HG02884 (cell line): ENCODE data around the gene ESAM.

ENCODE experiments used
- ATAC-seq: cut with Tn5 transposase; IDR thresholded peaks from one replicate; pipeline ENCODE4 v1.9.1; 2021; ENCODE audit warnings: mild to moderate bottlenecking, moderate library complexity; ENCODE audit not compliant: unreplicated experiment

Gene ESAM

DNA sequence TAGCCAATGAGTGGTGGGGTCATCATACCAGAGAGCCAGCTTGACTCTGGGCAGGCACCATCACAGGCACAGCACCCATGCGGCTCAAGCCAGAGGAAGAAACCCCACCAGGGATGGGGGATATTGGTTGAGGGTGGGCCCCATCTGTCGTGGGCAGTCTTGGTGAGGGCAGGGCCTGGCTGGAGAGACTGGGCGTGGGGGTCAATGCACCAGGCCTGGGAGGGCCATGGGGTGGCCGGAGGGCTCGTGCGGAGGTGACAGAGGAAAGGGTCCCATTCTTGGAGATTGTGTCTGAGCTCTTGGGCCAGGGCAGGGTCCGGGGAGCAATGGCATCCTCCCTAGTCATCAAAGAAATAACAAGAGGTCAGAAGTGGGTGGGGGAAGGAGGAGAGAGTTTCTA is 8.5 kb downstream of the ESAM start:
- ATAC-seq = no peak

DNA sequence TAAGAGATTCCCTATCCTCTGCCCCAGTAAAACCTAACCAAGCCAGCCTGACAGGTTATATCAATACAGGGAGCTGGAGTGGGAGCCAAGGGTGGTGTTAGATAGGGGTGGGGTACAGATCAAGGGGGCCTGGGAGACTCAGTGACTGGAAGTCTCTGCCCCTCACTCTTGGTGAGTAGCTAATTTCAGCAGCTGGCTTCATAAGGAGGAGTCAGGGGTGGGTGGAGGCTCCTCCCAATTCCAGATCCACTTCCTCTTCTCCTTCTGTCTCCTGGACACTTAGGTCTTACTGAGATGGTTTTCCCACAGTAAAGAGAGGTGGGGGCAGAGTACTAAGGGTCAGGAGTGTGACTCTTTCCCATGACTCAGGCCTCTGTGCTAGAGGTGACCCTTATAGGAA is 8.9 kb downstream of the ESAM start:
- ATAC-seq = no peak

DNA sequence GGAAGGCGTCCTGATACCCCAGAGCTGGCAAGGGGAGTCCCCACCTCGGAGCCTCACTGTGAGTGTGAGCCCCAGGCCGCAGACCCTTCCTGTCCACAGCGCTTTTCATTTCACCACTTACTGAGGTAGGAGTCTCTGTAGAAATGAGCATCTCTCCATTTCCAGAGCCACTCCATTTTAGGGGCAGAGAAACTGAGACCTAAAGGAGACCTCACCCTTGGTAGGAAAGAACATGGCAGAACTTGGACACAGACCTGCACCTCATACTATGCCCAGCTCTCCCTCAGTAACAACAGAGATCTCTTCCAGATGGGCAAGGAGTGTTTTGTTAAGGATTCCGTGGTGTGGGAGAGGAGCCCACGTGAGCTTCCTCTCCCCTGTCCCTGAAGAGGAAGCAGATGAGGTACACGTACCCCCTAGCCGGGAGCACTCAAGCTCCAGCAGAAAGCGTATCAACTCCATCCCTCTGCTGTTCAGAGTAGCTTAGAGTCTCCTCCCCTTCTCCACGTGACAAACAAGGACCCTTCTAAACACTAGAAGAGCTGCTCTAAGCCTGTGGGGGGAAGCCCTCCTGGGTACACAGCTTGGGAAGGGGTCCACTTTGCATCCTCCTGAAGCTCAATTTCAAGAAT is 9.5 kb downstream of the ESAM start:
- no peak for ATAC-seq

DNA sequence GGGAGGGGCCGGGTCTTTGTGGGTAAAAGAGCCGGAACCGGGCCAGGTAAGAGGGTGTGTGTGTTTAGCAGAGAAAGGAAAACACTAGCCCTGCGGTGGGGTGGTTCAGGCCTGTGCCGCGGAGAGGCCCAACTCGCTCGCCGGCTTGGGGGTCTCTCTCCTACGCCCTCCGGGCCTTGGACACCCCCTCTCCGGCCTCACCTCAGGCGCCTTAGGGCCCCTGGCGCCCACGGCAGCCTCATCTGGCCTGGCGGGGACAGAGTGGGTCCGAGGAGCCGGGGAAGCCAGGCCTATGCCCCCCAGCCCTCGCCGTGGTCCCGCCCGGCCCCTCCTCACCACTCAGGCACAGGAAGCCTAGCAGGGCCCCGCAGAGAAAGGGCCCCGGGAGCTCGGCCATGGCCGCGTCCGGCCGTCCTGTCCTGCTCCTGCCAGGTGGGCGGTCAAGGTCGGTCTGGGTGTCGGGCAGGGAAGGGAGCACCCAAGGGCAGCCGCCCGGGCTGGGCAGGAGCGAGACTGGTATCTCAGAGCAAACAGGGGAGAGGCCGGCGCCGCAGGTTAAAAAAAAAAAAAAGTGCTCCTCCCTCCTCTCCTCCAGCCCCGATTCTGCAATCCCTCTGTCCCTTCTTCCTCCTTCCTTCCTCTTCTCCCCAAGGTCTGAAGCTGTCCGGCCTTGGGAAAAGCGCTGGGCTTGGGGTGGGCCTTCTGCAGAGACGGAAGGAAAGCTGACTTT is 10.2 kb downstream of the ESAM start, which contains the start of gene VSIG2:
VSIG2 (minus strand) TSS at position 515 of the 730 bp plus-strand sequence; CDS start at position 397, 118 bp downstream.
- ATAC-seq = no peak

DNA sequence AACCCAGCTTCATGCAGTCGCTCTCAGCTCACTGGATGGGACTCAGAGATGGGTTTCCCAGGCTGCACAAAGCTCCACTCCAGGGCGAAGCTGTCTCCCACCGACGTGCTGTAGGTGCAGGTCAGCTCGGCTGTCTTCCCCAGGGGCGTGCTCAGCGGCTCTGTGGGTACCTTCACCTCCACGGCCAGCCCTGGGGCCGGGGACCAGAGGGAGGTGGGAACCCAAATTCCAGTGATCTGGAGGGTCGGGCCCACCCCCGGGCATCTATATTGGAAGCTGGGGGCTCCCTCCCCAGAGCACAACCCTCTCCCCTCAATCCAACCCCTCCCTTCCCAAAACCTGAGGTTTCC is 10.7 kb downstream of the ESAM start:
- no peak for ATAC-seq

DNA sequence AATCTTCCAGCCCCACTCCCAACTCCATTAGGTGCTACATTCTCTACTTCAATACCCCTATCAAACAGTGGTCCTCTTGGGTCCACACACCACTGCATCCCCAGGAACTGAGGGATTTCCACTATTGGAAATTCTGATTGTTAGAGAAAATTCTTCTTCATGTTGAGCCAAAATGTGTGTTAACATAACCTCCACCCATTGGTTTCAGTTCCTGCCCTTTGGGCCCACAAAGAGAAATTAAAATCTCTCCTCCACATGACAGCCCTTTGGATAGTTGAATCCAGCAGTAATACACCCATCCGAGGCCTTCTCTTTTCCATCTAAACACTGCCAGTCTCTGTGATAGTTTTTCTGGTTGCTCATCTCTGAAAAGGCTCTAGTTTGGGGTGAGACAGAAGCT is 12.2 kb downstream of the ESAM start:
- ATAC-seq = no peak

DNA sequence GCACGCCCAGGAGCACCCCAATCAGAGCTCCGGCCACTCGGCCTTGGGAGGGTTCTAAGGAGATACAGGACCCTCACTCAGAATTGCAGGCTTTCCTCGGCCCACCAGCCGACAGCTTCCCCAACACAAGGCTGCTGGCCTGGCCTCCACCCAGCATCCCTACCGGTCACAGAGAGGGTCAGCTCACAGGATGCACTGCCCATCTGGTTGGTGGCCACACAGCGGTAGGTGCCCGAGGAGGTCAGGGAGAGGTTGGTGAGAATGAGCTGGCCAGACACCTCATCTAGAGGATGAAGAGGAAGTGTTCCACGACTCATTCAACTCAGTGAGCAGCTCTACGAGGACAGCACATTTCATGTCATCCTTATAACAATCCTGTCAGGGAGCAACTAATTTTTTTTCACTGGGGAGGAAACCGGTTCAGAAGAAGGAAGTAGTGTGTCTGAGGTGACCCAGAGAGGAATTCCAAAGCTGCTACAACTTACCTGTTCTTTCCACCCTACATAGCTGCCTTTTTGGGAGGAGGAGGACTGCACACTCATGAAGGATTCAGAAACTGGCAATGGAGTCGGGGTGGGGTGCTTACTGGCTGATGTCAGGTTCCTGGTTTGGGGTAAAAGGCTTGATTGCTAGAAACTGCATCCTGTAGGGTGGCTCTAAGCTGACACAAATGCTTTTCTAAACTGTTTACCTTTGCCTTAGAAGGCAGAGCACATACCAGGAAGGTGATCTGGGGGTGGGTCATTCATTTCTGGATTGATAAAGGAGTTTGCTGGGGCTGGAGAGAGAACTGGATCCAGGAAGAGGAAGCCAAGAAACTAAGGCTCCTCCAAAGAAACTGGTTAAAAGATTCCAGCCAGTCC is 13.4 kb downstream of the ESAM start:
- no peak for ATAC-seq

DNA sequence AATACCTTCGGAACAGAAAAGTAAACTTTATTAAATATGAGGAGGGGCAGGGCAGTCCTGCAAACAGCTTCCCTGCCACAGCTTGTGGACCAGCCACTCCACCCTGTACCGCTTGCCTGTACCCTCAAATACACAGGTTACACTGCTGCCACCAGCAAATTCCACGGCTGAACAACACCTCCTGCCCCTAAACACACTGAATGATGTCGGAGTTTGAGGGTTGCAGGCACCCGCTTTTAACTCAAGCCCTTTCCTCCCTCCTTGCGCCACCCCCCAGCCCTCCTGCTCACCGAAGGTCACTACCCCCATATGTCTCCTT is 14.0 kb downstream of the ESAM start:
- ATAC-seq = no peak

DNA sequence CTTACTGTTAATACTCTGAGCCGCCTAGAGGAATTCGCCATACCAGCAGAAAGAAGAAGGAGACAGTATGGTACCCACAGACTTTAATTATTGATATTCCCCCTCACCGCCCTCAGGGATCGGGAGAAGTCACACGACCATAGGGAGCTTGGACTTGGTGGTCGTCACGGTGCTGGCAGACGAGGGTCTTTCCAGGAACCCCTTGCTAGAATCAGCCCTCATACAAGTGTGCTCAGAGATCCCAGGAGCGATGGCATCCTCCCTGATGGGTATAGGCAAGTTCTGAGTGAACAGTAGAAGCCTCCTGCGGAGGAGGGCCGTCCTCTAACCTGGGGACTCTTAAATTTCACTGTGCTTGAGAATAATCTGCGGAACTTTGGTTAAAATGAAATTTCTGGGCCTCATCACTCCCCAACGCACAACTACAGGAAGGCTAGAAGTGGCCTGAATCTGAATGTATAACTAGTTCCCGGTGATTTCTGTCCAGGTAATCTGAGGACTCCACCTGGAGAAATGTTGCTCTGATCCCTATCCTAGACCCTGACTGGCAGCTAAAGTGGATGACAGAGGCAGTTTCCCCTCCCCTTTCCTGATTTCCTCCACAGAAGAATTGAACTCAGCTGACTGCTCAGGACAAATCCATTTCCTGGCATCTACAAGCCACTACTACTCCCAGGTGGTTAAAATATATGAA is 14.5 kb downstream of the ESAM start:
- no peak for ATAC-seq

DNA sequence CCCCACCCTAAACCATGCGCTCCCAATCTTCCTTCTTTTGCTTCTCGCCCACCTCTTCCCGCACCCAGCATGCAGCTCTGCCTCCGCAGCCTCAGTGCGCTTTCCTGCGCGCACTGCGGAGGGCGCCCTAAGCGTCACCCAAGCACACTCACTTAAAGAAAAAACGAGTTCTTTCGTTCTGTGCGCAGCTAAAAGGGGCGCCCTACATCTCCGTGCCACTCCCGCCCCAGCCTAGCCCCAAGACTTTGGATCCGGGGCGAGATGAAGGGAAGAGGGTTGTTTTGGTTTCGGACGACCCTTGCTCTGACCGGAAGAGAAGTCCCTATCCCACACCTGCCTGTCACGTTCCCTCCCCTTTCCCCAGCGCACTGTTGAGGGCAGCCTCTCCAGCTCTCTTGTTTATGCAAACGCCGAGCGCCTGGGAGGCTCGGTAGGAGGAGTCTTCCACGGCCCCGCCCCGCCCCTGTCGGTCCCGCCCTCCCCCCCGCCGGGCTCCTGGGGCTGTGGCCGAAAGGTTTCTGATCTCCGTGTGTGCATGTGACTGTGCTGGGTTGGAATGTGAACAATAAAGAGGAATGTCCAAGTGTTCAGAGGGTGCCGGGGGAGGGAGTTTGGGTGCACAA is 15.4 kb downstream of the ESAM start:
- ATAC-seq = peak; percentile 91

DNA sequence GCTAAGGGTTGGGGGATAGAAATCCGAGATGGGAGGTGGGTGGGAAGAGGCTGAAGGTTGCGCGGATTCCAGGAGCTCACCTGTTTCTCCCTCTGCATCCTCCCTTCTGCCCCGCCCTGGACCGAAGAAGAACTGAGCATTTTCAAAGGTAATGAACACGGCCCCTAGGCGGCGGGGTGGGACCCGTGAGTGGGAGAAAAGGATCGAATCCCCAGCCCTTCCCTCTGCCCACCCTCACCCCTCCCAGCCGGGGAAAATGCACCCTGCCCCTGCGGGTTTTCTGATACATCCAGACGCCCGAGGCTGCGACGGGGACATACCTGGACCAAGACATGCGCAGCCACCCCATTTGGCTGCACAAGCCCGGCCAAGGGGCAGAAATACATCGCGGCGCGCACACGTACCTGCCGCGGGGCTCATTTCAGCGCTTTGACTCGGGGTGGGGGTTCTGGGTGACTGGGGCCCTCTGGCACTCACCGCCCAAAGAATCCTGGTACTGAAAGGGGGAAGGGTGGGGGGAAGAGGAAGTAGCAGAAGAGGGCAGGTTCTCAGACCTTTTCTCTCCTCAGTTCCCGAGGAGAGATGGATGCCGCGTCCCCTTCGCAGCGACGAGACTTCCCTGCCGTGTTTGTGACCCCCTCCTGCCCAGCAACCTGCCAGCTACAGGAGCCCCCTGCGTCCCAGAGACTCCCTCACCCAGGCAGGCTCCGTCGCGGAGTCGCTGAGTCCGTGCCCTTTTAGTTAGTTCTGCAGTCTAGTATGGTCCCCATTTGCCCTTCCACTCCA is 16.1 kb downstream of the ESAM start:
- peak; percentile 8 for ATAC-seq

DNA sequence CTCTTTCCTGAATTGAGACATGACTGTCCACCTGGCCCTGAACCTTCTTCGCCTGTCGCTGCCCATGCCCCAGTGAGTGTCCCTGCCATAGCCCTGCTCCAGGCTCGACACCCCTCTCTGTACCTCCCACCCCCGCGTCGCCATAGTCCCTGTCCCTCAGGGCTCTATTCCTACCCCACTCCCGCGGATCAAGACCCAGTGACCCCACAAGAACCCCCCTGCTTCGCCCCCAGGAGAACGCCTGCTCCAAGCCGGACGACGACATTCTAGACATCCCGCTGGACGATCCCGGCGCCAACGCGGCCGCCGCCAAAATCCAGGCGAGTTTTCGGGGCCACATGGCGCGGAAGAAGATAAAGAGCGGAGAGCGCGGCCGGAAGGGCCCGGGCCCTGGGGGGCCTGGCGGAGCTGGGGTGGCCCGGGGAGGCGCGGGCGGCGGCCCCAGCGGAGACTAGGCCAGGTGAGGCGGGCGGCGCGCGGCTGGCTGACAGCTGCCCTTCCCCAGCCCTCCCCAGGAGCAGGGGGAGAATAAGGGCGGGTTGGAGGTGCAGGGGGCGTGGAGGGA is 16.7 kb downstream of the ESAM start:
- no peak for ATAC-seq

DNA sequence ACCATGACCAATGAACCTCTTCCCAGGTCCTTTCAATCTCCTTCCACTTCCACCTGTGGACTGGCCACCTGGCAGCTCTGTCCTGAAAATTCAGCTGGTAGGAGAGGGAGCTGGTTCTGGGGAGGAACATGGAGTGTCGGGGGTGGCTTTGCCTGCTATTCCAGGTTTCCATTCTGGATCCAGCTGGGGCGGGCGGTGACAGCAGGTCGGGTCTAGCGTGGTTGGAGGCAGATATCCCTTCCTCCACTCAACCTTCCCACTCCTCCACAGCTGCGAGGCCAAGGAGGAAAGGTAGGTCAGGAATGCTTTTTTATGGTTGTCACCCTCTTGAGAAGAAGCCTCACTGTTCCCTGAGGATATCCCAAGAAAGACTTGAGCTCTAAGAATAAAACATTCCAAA is 19.0 kb downstream of the ESAM start:
- no peak for ATAC-seq

DNA sequence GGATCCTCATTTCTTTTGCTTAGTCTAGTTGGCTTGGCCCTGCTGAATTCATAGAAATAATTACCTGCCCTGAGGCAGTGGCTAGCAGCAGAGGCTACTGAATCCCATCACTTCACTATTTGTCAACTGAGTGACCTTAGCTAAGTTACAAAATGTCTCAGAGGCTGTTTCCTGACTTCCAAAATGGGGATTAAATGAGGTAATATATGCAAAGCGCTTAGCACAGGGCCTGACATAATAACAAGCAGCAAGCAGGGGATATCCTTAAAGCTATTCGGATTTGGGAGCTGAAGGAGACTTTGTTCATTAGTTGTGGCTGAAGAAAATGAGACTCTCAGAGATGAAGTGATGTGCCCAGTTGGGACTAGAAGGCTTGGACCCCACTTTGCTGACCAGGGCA is 19.5 kb downstream of the ESAM start:
- ATAC-seq = no peak

DNA sequence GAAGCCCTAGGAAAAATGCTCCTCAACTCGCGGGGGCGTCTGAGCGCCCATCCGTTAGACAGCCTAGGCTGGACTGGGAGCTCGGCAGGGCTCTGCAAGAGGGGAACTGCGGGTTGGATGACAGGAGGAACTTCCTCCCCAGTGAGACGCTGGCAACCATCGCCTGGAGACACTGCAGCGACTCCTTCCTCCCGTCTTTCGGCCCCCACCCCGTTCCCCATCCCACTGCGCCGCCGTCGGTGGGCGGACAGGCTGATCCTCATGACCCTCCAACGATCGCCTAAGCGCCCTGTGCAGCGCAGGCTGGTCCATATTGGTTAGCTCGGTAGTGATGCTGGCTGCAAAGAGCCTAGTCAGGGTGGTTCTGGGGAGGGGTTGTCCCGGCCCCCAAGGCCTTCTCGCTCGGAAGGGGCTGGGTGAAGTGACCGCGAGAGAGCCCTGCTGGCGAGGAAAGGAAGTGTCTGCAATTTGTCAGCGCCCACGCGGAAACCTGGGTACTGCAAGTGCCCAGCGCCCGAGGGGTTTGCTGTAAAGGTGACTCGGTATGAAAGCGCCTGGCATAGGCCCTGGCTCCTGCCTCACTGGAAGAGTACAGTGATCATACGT is 21.7 kb downstream of the ESAM start:
- ATAC-seq = peak; percentile 41

DNA sequence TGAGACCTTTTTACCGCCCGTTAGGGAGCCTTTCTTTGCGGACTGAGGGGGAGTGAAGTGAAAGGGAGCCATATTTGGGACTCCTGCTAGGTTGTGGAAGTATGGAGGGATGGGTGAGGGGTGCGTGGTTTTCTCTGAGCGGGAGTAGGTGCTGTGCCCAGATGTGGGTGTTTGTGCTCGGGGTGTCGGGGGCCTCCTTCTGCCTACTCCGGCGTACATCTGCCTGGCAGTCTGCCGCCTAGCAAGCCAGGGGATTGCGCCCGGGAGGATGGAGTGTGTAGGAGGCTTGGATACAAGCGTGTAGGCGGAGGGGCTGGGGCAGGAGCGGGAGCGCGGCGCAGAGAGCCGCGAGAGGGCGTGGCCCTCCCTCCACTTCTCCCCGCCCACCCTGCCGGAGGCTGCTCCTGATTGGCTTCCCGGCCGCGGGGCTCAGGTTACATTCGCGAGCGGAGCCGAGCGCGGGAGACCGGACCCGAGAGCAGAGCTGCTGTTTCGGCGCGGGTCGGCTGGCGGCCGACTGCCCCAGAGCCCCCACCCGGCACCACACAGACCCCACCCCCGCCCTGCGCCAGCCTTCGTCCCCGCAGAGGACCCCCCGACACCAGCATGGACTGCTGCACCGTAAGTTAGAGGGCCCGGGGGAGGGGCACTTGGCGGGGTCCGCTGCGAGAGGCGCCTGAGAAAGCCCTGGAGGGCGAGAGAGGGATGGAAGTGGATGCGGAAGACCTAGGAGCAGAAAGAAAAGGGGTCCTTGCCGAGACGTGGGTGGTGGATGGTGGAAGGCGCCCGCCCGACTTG is 22.4 kb downstream of the ESAM start, which contains the start of gene NRGN:
NRGN (plus strand) TSS at position 464 of the 798 bp plus-strand sequence; CDS start at position 607, 143 bp downstream.
- ATAC-seq = peak; percentile 96

DNA sequence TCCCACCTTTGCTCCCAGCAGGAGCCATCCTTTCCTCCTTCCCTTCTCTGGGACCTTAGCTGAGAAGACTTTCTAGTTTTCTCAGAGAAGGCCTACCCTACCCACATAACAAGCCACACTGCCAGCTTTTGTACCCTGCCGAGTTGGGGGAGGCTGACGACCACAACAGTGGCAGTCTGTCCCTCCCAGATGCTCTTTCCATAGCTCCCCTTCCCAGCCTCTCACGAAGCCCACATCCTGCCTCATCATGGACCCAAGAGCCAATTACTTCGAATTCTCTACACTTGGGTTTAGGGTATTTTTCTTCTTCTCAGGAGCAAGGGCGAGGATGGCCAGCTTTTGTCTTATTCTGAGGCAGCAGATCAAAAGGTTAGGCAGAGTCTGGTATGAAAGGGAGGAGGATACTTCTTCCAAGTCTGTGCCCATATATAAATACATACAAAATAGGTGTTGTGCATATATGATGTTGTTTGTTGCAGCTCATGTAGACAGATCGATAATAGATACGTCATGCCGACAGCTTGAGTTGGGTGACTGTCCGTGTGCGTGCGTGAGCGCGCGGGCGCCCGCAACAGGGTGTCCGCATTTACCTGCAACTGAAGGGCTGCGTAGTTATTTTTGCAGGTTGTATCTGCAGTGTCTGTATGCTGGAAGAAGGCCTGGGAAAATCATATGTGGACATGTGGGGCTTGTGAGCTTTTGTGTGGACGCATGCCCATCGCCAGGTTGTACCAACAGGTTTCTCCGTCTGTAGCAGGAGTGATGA is 23.2 kb downstream of the ESAM start:
- ATAC-seq = no peak
